Measurements from ENCODE around the gene PANK4.
A peak's percentile ranks its signal among the peaks of the same experiment; 100 is the strongest.
"Not testable (repeated sequence)": the region's sequence is repeated elsewhere in the genome, so short reads cannot be mapped to it uniquely, and the experiment has no call there.

The PANK4 gene

GRCh38 chr1:2525920-2526823 lies at the start of gene PANK4:
Gene PANK4, minus strand, starts transcription at chr1:2526596. Its CDS starts 9 bp downstream, at chr1:2526587.
- peak within 1 kb of the TSS; percentile 99 for H3K4me3 Mint-ChIP-seq
- peaks cover 10% of the 10 kb centered on the region for H3K27me3 Mint-ChIP-seq
- peak within 1 kb of the TSS; percentile 93 for H3K27ac Mint-ChIP-seq
- peak; percentile 96 for ATAC-seq
- no peaks in the 10 kb centered on the region for H3K9me3 Mint-ChIP-seq
- peaks cover 10% of the 10 kb centered on the region for H3K36me3 Mint-ChIP-seq
- peaks cover 61% of the 10 kb centered on the region for H3K4me1 Mint-ChIP-seq

GRCh38 chr1:2574350-2574749 lies 48.0 kb upstream of the PANK4 start:
- H3K27me3 Mint-ChIP-seq, result no peaks in the 10 kb centered on the region
- no peak for ATAC-seq
- peaks cover 58% of the 10 kb centered on the region for H3K4me1 Mint-ChIP-seq
- H3K4me3 Mint-ChIP-seq, result no peak overlapping the region
- no peak overlapping the region for H3K27ac Mint-ChIP-seq
- peaks cover 15% of the 10 kb centered on the region for H3K9me3 Mint-ChIP-seq
- H3K36me3 Mint-ChIP-seq, result peaks cover 12% of the 10 kb centered on the region

GRCh38 chr1:2573250-2573920 lies 47.0 kb upstream of the PANK4 start:
- Mint-ChIP-seq H3K9me3 (peaks cover 15% of the 10 kb centered on the region), H3K27ac (peak overlapping the region; percentile 11), H3K4me3 (no peak overlapping the region), H3K36me3 (peaks cover 6% of the 10 kb centered on the region), H3K4me1 (peaks cover 49% of the 10 kb centered on the region), H3K27me3 (no peaks in the 10 kb centered on the region)
- ATAC-seq, result no peak

- Mint-ChIP-seq H3K27ac (no peak overlapping the region), H3K27me3 (no peaks in the 10 kb centered on the region), H3K36me3 (peaks cover 6% of the 10 kb centered on the region), H3K4me3 (no peak overlapping the region), H3K9me3 (peaks cover 15% of the 10 kb centered on the region), H3K4me1 (peaks cover 39% of the 10 kb centered on the region)
- no peak for ATAC-seq
These were observed 45.0 kb upstream of the PANK4 start for GRCh38 chr1:2571348-2571747.

- H3K9me3 Mint-ChIP-seq, result peaks cover 15% of the 10 kb centered on the region
- no peak overlapping the region for H3K4me3 Mint-ChIP-seq
- ATAC-seq, result no peak
- H3K27me3 Mint-ChIP-seq, result no peaks in the 10 kb centered on the region
- H3K4me1 Mint-ChIP-seq, result peaks cover 35% of the 10 kb centered on the region
- H3K27ac Mint-ChIP-seq, result no peak overlapping the region
- H3K36me3 Mint-ChIP-seq, result peaks cover 6% of the 10 kb centered on the region
These were observed 43.9 kb upstream of the PANK4 start for GRCh38 chr1:2570332-2570731.

- H3K27me3 Mint-ChIP-seq, H3K27ac Mint-ChIP-seq, H3K36me3 Mint-ChIP-seq, H3K4me3 Mint-ChIP-seq, ATAC-seq: not testable (repeated sequence)
- H3K4me1 Mint-ChIP-seq, result peaks cover 39% of the 10 kb centered on the region
- H3K9me3 Mint-ChIP-seq, result peaks cover 15% of the 10 kb centered on the region
These were observed 43.3 kb upstream of the PANK4 start for GRCh38 chr1:2569703-2570102.

- no peak for ATAC-seq
- Mint-ChIP-seq H3K27me3 (no peaks in the 10 kb centered on the region), H3K27ac (no peak overlapping the region), H3K4me3 (no peak overlapping the region), H3K9me3 (peaks cover 14% of the 10 kb centered on the region), H3K4me1 (peaks cover 44% of the 10 kb centered on the region), H3K36me3 (peaks cover 12% of the 10 kb centered on the region)
These were observed 42.7 kb upstream of the PANK4 start for GRCh38 chr1:2569060-2569459.

- H3K4me3 Mint-ChIP-seq, H3K27me3 Mint-ChIP-seq, H3K27ac Mint-ChIP-seq, H3K9me3 Mint-ChIP-seq, H3K36me3 Mint-ChIP-seq: not testable (repeated sequence)
- ATAC-seq, result peak; percentile 50
- H3K4me1 Mint-ChIP-seq, result peaks cover 42% of the 10 kb centered on the region
These were observed 41.9 kb upstream of the PANK4 start for GRCh38 chr1:2568187-2568816.

- Mint-ChIP-seq H3K36me3 (peaks cover 12% of the 10 kb centered on the region), H3K27me3 (no peaks in the 10 kb centered on the region), H3K4me3 (peak overlapping the region; percentile 12), H3K27ac (no peak overlapping the region), H3K9me3 (no peaks in the 10 kb centered on the region), H3K4me1 (peaks cover 41% of the 10 kb centered on the region)
- ATAC-seq, result no peak
These were observed 40.8 kb upstream of the PANK4 start for GRCh38 chr1:2567083-2567679.

- ATAC-seq, result peak; percentile 18
- Mint-ChIP-seq H3K27ac (peak overlapping the region; percentile 22), H3K4me3 (no peak overlapping the region), H3K4me1 (peaks cover 47% of the 10 kb centered on the region), H3K9me3 (no peaks in the 10 kb centered on the region), H3K27me3 (no peaks in the 10 kb centered on the region), H3K36me3 (peaks cover 17% of the 10 kb centered on the region)
These were observed 40.0 kb upstream of the PANK4 start for GRCh38 chr1:2566101-2567045.

GRCh38 chr1:2564815-2565374 lies 38.5 kb upstream of the PANK4 start:
- H3K36me3 Mint-ChIP-seq, result peaks cover 30% of the 10 kb centered on the region
- peak overlapping the region; percentile 3 for H3K4me3 Mint-ChIP-seq
- ATAC-seq, result no peak
- H3K4me1 Mint-ChIP-seq, result peaks cover 58% of the 10 kb centered on the region
- H3K27me3 Mint-ChIP-seq, result no peaks in the 10 kb centered on the region
- no peaks in the 10 kb centered on the region for H3K9me3 Mint-ChIP-seq
- H3K27ac Mint-ChIP-seq, result no peak overlapping the region

GRCh38 chr1:2564006-2564814 lies 37.8 kb upstream of the PANK4 start:
- peaks cover 58% of the 10 kb centered on the region for H3K4me1 Mint-ChIP-seq
- ATAC-seq, result no peak
- H3K27me3 Mint-ChIP-seq, result no peaks in the 10 kb centered on the region
- peaks cover 35% of the 10 kb centered on the region for H3K36me3 Mint-ChIP-seq
- no peak overlapping the region for H3K4me3 Mint-ChIP-seq
- H3K9me3 Mint-ChIP-seq, result no peaks in the 10 kb centered on the region
- H3K27ac Mint-ChIP-seq, result peak overlapping the region; percentile 17

GRCh38 chr1:2563205-2563604 lies 36.8 kb upstream of the PANK4 start:
- no peak overlapping the region for H3K27ac Mint-ChIP-seq
- peaks cover 67% of the 10 kb centered on the region for H3K4me1 Mint-ChIP-seq
- H3K9me3 Mint-ChIP-seq, result no peaks in the 10 kb centered on the region
- H3K36me3 Mint-ChIP-seq, result peaks cover 43% of the 10 kb centered on the region
- H3K27me3 Mint-ChIP-seq, result no peaks in the 10 kb centered on the region
- no peak overlapping the region for H3K4me3 Mint-ChIP-seq
- no peak for ATAC-seq

Measured in stimulated activated memory B cell treated with anti-CD40 and anti-IgM and Interleukin-4, amounts not matched to agents 10 μg/mL and 1 μg/mL and 100 μg/mL, for 72 hours (primary cell).